HG03521 (cell line): ENCODE measurements around the gene NLGN4X.
"Not testable (repeated sequence)": the region's sequence is repeated elsewhere in the genome, so short reads cannot be mapped to it uniquely, and the experiment has no call there.

Source experiments
- ATAC-seq: cut with Tn5 transposase; IDR thresholded peaks from one replicate; pipeline ENCODE4 v1.9.1; 2021; ENCODE audit warnings: mild to moderate bottlenecking, moderate library complexity; ENCODE audit not compliant: unreplicated experiment

The NLGN4X gene

GRCh38 chrX:6015423-6015822 lies 213.2 kb downstream of the NLGN4X start:
- ATAC-seq: no peak

DNA sequence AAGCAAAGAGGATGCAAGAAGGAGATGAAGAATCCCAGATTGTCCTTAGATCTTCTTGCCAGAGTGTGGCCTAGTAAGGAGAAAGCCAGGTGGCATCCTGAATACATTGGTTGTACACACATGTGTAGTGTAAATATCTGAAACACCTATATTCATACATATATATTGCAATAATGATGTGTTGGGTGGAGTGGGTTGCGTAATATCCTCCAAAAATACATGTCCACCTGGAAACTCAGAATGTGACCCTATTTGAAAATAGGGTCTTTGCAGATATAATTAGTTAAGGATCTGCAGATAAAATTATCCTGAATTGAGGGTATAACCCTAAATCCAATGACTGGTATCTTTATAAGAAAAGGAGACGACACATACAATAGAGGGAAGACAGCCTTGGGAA lies 216.3 kb downstream of the NLGN4X start:
- no peak for ATAC-seq

DNA sequence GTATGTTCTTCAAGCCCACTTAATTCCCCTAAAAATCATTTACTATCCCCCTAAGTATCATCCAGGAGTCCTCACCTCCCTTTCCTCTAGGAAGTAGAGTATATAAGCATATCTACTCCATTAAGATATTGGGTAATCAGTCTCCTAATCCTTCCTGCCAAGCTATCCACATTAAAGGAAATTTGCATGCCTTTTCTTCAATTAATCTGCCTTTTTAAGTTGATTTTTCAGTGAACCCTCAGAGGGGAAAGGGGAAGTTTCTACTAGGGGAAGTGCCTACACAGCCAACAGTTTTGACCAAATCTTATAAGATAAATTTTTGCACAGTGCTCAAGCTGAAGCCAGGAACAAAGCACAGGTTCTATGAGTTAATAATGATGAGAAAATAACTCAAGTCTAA lies 222.8 kb downstream of the NLGN4X start:
- no peak for ATAC-seq

GRCh38 chrX:6004529-6004928 lies 224.1 kb downstream of the NLGN4X start:
- no peak for ATAC-seq

GRCh38 chrX:6002056-6002455 lies 226.6 kb downstream of the NLGN4X start:
- ATAC-seq: no peak

DNA sequence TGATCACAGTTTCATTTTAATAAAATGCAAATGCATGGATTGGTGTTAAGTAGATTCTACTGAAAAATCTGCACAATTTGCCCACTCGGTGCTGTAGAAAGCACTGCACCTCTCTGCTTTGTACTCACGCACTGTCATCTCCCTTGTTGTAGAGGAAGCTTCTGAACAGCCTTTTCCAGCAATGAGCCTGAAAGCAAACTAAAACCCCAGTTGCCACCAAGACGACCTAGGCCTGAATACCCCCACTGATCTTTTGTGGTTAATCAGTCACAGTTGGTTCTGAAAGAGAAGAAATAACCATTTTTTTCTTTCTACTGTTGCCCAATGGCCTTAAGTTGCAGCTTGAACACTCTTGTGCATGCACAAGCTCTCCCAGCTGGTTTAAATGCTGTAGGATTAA lies 229.8 kb downstream of the NLGN4X start:
- no peak for ATAC-seq

DNA sequence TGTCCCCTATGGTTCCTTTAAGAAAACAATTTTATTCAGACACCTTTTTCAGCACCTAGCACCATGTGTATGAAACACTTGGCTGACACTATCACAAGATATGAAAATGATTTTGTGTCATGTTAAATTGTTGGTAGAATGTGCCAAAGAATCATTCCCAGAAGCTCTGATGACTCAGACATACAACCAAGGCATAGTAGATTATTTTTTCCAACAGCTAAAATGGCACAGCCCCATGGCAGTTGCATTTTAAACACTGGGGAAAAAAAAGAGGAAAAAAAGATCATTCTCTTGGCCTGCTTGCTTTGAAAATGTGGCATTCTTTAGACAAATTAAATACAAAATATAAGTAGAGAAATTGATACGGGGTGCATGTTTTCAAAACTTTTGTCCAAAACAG lies 230.2 kb downstream of the NLGN4X start:
- ATAC-seq: no peak

GRCh38 chrX:5991393-5991792 lies 237.3 kb downstream of the NLGN4X start:
- no peak for ATAC-seq

GRCh38 chrX:5979338-5979737 lies 249.3 kb downstream of the NLGN4X start:
- no peak for ATAC-seq

- ATAC-seq: no peak
Observed at GRCh38 chrX:5976332-5976731, 252.3 kb downstream of the NLGN4X start.

DNA sequence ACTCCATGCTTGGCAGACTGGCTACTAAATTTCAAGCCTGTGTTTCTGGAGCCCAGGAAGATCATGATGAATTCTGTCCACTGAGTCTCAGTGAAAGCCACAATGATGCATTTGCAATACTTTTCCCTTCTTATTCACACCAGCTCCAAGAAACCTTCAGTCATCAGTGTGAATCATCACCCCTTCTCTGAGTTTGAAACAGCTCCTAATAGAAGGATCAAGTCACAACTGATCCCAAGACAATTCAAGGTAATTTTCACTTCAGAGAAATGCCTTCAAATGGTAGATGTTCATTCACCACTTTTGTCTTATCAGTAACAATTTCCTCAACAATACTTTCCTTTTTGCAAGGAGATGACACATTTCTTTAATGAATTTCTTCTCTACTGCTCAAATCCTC lies 257.4 kb downstream of the NLGN4X start:
- ATAC-seq: no peak

GRCh38 chrX:5965406-5965805 lies 263.3 kb downstream of the NLGN4X start:
- no peak for ATAC-seq

DNA sequence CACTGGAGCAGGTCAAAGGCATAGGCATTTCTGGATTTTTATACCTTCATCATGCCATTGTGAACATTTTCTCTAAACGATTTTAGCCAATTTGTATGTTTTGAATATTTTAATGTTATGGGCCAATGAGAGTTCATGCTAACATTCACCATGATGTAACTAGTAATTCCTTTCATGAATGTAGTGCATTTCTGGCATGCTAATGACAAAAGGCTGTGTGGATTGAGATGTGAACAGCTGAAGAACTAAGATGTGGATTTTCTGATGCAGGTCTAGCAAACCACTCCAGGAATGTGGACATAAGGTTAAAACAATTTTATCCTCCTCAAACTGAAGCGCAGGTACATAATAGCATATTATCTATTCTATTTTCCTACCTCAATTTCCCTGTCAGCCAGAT lies 269.4 kb downstream of the NLGN4X start:
- ATAC-seq: no peak

DNA sequence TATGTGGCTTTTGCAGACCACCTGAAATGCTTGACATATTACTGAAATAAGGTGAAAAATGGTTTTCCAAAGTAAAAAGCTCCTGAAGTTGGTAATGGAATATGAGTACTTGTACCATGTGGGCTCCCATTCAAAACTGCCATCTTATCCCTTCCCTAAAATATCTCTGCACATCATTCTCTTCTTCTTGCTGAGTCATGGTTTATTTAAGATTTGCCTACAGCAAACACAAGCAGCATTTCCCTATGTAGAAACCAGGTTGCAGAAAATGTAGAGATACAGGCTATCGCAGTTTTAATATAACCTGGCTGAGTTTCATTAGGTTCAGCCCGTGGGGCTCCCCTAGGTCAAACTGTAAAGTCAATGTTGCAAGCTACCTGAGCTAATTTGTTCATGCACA lies 270.1 kb downstream of the NLGN4X start:
- ATAC-seq: no peak

- ATAC-seq: no peak
Observed at GRCh38 chrX:5957506-5957905, 271.2 kb downstream of the NLGN4X start.

DNA sequence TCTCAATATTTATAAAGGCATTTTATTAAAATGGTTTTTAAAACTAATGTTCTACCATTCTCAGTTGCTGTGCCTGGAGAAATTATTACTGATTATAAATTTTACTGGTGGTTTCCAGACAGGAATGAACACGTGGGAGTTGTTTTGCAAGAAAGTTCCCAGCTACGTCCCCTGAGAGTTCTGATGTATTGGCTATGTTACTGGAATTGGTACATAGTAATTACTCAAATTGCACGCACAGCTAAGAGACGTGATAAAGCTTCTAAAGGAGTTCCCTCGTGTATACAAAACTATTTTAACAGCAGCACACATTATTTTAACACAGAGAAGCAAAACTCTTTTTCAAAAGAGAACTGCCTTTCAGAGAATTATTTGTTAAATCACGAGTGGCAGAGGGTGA lies 292.2 kb downstream of the NLGN4X start:
- ATAC-seq: no peak

GRCh38 chrX:5928224-5928623 lies 300.4 kb downstream of the NLGN4X start:
- no peak for ATAC-seq

- no peak for ATAC-seq
Observed at GRCh38 chrX:5916945-5917344, 311.7 kb downstream of the NLGN4X start.

DNA sequence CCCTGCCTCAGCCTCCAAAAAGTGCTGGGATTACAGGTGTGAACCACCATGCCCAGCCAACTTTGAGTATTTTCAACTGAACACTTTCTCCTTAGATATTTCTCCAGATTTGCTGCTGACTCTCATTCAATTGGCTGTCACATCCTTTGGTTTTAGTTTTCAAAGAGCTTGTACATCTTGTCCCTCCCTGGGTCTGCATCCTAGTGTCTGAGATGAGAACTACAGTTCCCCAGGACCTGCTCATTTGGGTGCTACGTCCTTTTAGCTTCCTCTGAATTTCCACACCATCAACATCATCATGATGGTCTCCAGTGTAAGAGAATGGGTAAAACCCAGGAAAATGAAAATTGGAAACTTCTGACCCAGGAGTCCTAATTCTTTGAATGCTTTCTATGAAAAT lies 312.9 kb downstream of the NLGN4X start:
- ATAC-seq: no peak

DNA sequence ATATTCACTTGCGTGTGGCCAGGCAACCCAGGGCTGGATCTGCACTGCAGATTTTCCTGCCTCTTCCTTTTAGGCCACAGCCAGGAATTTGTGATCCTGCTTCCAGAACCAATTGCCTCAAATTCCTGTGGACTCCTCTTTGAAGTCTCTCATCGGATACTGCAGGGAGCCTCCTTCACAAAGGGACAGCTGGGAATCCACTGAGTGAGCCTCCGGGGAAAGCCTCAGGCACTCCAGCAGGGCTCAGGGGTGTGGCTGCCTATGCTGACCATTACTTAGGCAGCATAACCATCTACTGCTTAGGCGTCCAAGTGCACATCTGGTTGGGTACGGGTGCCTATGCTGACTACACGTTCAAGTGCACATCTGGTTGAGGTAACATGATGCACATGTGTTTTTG lies 321.5 kb downstream of the NLGN4X start:
- ATAC-seq: no peak

DNA sequence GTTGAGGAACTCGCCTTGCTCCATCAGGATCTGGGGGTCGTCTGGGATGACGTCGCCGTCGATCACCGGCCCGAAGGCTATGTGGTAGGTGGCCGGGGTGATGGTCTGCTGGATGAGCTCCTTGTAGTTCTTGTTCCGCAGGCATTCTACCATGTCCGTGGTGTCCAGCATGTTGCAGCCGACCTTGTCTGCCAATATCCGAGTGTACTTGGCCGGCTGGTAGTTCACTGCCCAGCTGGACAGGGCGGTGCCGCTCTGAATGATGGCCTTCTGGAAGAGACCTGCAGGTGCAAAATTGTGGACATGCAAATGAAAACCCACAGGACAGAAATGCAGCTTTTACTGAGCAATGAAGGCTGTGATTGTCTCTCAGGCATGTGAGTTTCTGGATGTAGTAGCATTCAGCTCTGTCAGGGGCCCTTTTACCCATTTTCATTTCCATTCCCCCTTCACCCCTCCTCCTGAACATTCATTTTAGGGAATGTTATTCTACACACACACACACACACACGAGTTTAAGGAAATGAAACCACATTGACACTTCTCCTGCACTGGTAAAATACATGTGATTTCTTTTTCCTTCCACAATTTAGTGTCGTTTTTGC lies 325.0 kb downstream of the NLGN4X start:
- not testable (repeated sequence) for ATAC-seq

DNA sequence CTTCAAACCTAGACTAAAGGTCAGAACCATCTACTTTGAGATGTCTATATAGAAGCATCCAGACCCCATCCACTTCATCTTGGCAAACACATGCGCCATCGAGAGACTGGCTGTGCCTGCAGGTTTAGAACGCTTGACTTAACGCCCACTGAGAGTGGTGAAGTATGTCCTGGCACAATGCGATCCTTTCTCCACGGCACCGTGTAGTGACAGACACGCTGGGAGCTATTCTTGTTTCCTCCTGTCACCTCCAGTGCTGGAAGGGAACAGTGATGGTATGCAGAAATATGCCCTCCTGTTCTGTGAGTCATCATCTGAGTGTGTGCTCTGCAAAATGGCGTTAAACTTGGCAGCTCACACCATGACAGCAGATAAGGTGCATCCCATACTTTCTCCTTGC lies 330.2 kb downstream of the NLGN4X start:
- ATAC-seq: no peak

DNA sequence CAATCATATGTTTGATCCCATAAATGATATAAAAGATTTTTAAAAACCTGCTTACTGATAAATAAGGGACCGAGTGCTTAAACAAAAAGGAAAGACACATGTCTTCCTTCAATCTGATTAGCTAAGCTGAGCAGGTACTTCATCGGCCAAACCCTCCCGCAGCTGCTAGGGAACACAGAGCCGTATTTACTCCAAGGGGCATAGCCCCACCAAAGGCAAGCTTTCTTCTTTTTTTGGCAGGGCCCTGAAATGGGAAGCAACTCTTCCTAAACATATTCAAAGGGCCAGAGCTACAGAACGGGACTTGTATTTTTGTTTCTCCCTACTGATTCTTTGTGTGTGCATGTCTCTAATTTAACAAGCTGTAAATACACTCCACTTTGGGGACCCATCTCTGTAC lies 337.3 kb downstream of the NLGN4X start:
- no peak for ATAC-seq
